SK-N-SH (cell line): ENCODE results near the gene MNDA.

Experiments
- CTCF ChIP-seq: fragments of 200-600 bp; sonication (generic); IDR thresholded peaks from 2 replicates; pipeline ENCODE4 v1.6.1; 2017; ENCODE audit warnings: antibody characterized with exemption, mild to moderate bottlenecking, moderate library complexity
- EP300 ChIP-seq, 2 experiments: IDR thresholded peaks; 2 replicates each; pipeline versions ENCODE4 v1.4.0 to v1.6.1; 2012; ENCODE audit warnings: borderline replicate concordance in 1 of 2, low read depth in 1 of 2, low read length in 1 of 2
- FOSL2 ChIP-seq: IDR thresholded peaks from 2 replicates; pipeline ENCODE4 v1.4.0; 2012; ENCODE audit warnings: low read depth, mild to moderate bottlenecking, moderate library complexity, borderline replicate concordance
- FOXJ3 ChIP-seq: sonication (generic); formaldehyde crosslinking; IDR thresholded peaks from 2 replicates; pipeline ENCODE4 v1.5.1; 2020; ENCODE audit warnings: mild to moderate bottlenecking, missing genetic modification reagents
- GABPA ChIP-seq: IDR thresholded peaks from 2 replicates; pipeline ENCODE4 v1.4.0; 2012; ENCODE audit warnings: low read depth, mild to moderate bottlenecking
- GATA2 ChIP-seq: sonication (generic); formaldehyde crosslinking; IDR thresholded peaks from 2 replicates; pipeline ENCODE4 v1.5.0; 2020; ENCODE audit warnings: mild to moderate bottlenecking, missing genetic modification reagents
- MAX ChIP-seq: IDR thresholded peaks from 2 replicates; pipeline ENCODE4 v1.4.0; 2012; ENCODE audit warnings: low read depth
- RAD21 ChIP-seq: IDR thresholded peaks from 2 replicates; pipeline ENCODE4 v1.6.1; 2012; ENCODE audit warnings: mild to moderate bottlenecking, low read length
- RFX5 ChIP-seq: IDR thresholded peaks from 2 replicates; pipeline ENCODE4 v1.6.1; 2012; ENCODE audit warnings: mild to moderate bottlenecking, improper control_type of control experiment, low read length
- SIN3A ChIP-seq: IDR thresholded peaks from 2 replicates; pipeline ENCODE4 v1.6.1; 2012; ENCODE audit warnings: low read depth, mild to moderate bottlenecking, low read length, moderate library complexity, borderline replicate concordance
- TEAD4 ChIP-seq: IDR thresholded peaks from 2 replicates; pipeline ENCODE4 v1.4.0; 2012; ENCODE audit warnings: mild to moderate bottlenecking, borderline replicate concordance; ENCODE audit not compliant: insufficient read depth
- YY1 ChIP-seq: IDR thresholded peaks from 2 replicates; pipeline ENCODE4 v1.4.0; 2012; ENCODE audit warnings: low read depth, mild to moderate bottlenecking
- TF ChIP-seq, protein P1 (sequence below): IDR thresholded peaks from 2 replicates; pipeline ENCODE4; 2012
- TF ChIP-seq, protein P2 (sequence below): IDR thresholded peaks from 2 replicates; pipeline ENCODE4 v1.6.1; 2012; ENCODE audit warnings: mild to moderate bottlenecking, low read depth, low read length, moderate library complexity

- TF ChIP-seq CTCF (no peak), TEAD4 (no peak), MAX (no peak), FOXJ3 (CRISPR knock-in tag) (no peak), SIN3A (no peak), GATA2 (CRISPR knock-in tag) (no peak), YY1 (no peak), RFX5 (no peak), GABPA (no peak), EP300 (IDR thresholded peaks at IDR 0.05; ENCODE audit: borderline replicate concordance in 1 of 2, low read depth in 1 of 2, low read length in 1 of 2) (no peak), FOSL2 (no peak), RAD21 (no peak)
- TF ChIP-seq, protein P1, sequence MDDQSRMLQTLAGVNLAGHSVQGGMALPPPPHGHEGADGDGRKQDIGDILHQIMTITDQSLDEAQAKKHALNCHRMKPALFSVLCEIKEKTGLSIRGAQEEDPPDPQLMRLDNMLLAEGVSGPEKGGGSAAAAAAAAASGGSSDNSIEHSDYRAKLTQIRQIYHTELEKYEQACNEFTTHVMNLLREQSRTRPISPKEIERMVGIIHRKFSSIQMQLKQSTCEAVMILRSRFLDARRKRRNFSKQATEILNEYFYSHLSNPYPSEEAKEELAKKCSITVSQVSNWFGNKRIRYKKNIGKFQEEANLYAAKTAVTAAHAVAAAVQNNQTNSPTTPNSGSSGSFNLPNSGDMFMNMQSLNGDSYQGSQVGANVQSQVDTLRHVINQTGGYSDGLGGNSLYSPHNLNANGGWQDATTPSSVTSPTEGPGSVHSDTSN, result no peak
- TF ChIP-seq, protein P2, sequence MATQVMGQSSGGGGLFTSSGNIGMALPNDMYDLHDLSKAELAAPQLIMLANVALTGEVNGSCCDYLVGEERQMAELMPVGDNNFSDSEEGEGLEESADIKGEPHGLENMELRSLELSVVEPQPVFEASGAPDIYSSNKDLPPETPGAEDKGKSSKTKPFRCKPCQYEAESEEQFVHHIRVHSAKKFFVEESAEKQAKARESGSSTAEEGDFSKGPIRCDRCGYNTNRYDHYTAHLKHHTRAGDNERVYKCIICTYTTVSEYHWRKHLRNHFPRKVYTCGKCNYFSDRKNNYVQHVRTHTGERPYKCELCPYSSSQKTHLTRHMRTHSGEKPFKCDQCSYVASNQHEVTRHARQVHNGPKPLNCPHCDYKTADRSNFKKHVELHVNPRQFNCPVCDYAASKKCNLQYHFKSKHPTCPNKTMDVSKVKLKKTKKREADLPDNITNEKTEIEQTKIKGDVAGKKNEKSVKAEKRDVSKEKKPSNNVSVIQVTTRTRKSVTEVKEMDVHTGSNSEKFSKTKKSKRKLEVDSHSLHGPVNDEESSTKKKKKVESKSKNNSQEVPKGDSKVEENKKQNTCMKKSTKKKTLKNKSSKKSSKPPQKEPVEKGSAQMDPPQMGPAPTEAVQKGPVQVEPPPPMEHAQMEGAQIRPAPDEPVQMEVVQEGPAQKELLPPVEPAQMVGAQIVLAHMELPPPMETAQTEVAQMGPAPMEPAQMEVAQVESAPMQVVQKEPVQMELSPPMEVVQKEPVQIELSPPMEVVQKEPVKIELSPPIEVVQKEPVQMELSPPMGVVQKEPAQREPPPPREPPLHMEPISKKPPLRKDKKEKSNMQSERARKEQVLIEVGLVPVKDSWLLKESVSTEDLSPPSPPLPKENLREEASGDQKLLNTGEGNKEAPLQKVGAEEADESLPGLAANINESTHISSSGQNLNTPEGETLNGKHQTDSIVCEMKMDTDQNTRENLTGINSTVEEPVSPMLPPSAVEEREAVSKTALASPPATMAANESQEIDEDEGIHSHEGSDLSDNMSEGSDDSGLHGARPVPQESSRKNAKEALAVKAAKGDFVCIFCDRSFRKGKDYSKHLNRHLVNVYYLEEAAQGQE, result no peak
Measured at GRCh38 chr1:158799689-158800088, 31.5 kb upstream of the MNDA start.
